H1 (cell line): Measurements from ENCODE around the gene LRRC25. TPM values are rescaled to one million over a fixed set of nuclear protein-coding genes. Genes with fewer than 3 reads are reported as not detected.

ENCODE experiments used
- CTCF ChIA-PET: fragments of 300-600 bp; sonication (Branson Sonifier 250); formaldehyde crosslinking; loops from one replicate; lab custom pipeline; 2021; ENCODE audit not compliant: partially characterized antibody; lab: Charles Lee
- POLR2A ChIA-PET: fragments of 300-600 bp; sonication (Branson Sonifier 250); formaldehyde crosslinking; loops from one replicate; lab custom pipeline; 2021; ENCODE audit warnings: inconsistent platforms; ENCODE audit not compliant: partially characterized antibody; lab: Charles Lee
- DNase-seq, 2 experiments: peaks; one replicate each; pipeline versions ENCODE4 v3.0.0 to v3.0.0-alpha.2; 2010 to 2022; ENCODE audit warnings: low spot score in 2 of 2, low read depth in 1 of 2, mixed read lengths in 1 of 2
- FAIRE-seq: peaks from 2 replicates; lab custom pipeline; 2011; peaks lifted over from hg19 to GRCh38; lab: Jason Lieb, UNC
- H2AFZ ChIP-seq: 2 replicates; pipeline ENCODE4 v1.8.1; 2012; ENCODE audit warnings: low read length, inconsistent platforms
- H2AK5ac ChIP-seq: 2 replicates; pipeline ENCODE4 v1.6.1; 2013; ENCODE audit warnings: low read depth, low read length
- H2BK120ac ChIP-seq: replicated peaks from 2 replicates; pipeline ENCODE3; 2013; ENCODE audit warnings: low read depth, low read length, inconsistent platforms
- H2BK12ac ChIP-seq: 2 replicates; pipeline ENCODE4 v1.6.1; 2013; ENCODE audit warnings: low read depth, low read length
- H2BK15ac ChIP-seq: 2 replicates; pipeline ENCODE4 v1.6.1; 2013; ENCODE audit warnings: low read length
- H2BK20ac ChIP-seq: 2 replicates; pipeline ENCODE4 v1.6.1; 2013; ENCODE audit warnings: low read length
- H2BK5ac ChIP-seq: 2 replicates; pipeline ENCODE4 v1.6.1; 2013; ENCODE audit warnings: low read depth, low read length
- H3K14ac ChIP-seq: 2 replicates; pipeline ENCODE4 v1.6.1; 2013; ENCODE audit warnings: inconsistent platforms; ENCODE audit not compliant: insufficient read length
- H3K18ac ChIP-seq: 2 replicates; pipeline ENCODE4 v1.6.1; 2013; ENCODE audit warnings: low read length; ENCODE audit errors: extremely low read depth
- H3K23ac ChIP-seq: 2 replicates; pipeline ENCODE4 v1.6.1; 2013; ENCODE audit warnings: inconsistent platforms; ENCODE audit not compliant: insufficient read length
- H3K23me2 ChIP-seq: 2 replicates; pipeline ENCODE4 v1.6.1; 2013; ENCODE audit warnings: low read depth, low read length
- H3K27ac ChIP-seq: 2 replicates; pipeline ENCODE4 v1.6.1; 2011; ENCODE audit warnings: low read depth, low read length, inconsistent platforms
- H3K27me3 ChIP-seq, 4 experiments: replicated peaks in 1 of 4; 1 replicate in 1 of 4; 2 replicates in 3 of 4; pipeline versions ENCODE4 v1.6.1 to v1.8.1; 2011 to 2013; ENCODE audit warnings: low read length in 3 of 4, mild to moderate bottlenecking in 3 of 4, inconsistent platforms in 2 of 4, mixed read lengths in 2 of 4, moderate library complexity in 1 of 4; ENCODE audit not compliant: control insufficient read depth in 3 of 4, insufficient read depth in 3 of 4; ENCODE audit errors: extremely low read depth in 1 of 4
- H3K36me3 ChIP-seq, 4 experiments: 2 replicates each; pipeline versions ENCODE4 v1.6.1 to v1.8.1; 2011 to 2013; ENCODE audit warnings: mild to moderate bottlenecking in 4 of 4, low read length in 3 of 4, moderate library complexity in 2 of 4, control low read depth in 1 of 4, inconsistent platforms in 1 of 4; ENCODE audit not compliant: insufficient read depth in 4 of 4, control insufficient read depth in 2 of 4
- H3K4ac ChIP-seq: replicated peaks from 2 replicates; pipeline ENCODE3; 2013; ENCODE audit warnings: low read length, low read depth, mixed read lengths, inconsistent platforms; ENCODE audit not compliant: insufficient read length
- H3K4me1 ChIP-seq, 4 experiments: replicated peaks in 1 of 4; 1 replicate in 1 of 4; 2 replicates in 3 of 4; pipeline versions ENCODE4 v1.6.1 to v1.8.1; 2011 to 2013; ENCODE audit warnings: low read length in 3 of 4, inconsistent platforms in 2 of 4, mixed read lengths in 1 of 4; ENCODE audit not compliant: insufficient read depth in 4 of 4, control insufficient read depth in 3 of 4
- H3K4me2 ChIP-seq, 2 experiments: 2 replicates each; pipeline versions ENCODE4 v1.6.1 to v1.8.1; 2011 to 2013; ENCODE audit warnings: low read depth in 2 of 2, low read length in 2 of 2, control low read depth in 1 of 2, inconsistent platforms in 1 of 2, mild to moderate bottlenecking in 1 of 2; ENCODE audit not compliant: insufficient read depth in 1 of 2
- H3K4me3 ChIP-seq, 4 experiments: fragments of 200-600, 300-600 bp in 1 of 4; sonication (generic), shearing (Covaris generic), sonication (Bioruptor Twin) in 1 of 4; 2 replicates each; pipeline versions ENCODE4 v1.5.1 to v1.8.1; 2011 to 2016; ENCODE audit warnings: low read length in 4 of 4, low read depth in 3 of 4, control low read depth in 2 of 4, inconsistent platforms in 2 of 4, mild to moderate bottlenecking in 2 of 4, mixed read lengths in 1 of 4, moderate library complexity in 1 of 4; ENCODE audit not compliant: insufficient read depth in 2 of 4; ENCODE audit errors: extremely low read depth in 1 of 4
- H3K56ac ChIP-seq: replicated peaks from 2 replicates; pipeline ENCODE3; 2013; ENCODE audit warnings: low read depth, mild to moderate bottlenecking, mixed read lengths, low read length, inconsistent platforms; ENCODE audit not compliant: insufficient read length
- H3K79me1 ChIP-seq: 2 replicates; pipeline ENCODE4 v1.6.1; 2013; ENCODE audit warnings: low read depth, low read length, control low read depth
- H3K79me2 ChIP-seq, 2 experiments: 2 replicates each; pipeline versions ENCODE4 v1.6.1 to v1.8.1; 2012 to 2013; ENCODE audit warnings: low read length in 2 of 2, mild to moderate bottlenecking in 2 of 2, inconsistent platforms in 1 of 2; ENCODE audit not compliant: insufficient read depth in 2 of 2, control insufficient read depth in 1 of 2
- H3K9ac ChIP-seq, 4 experiments: replicated peaks in 1 of 4; 1 replicate in 1 of 4; 2 replicates in 3 of 4; pipeline versions ENCODE4 v1.6.1 to v1.8.1; 2011 to 2013; ENCODE audit warnings: low read depth in 3 of 4, low read length in 3 of 4, control low read depth in 2 of 4, mild to moderate bottlenecking in 2 of 4, moderate library complexity in 2 of 4, inconsistent platforms in 1 of 4; ENCODE audit errors: extremely low read depth in 1 of 4
- H3K9me3 ChIP-seq, 2 experiments: 2 replicates each; pipeline versions ENCODE4 v1.6.1 to v1.8.1; 2012 to 2013; ENCODE audit warnings: mild to moderate bottlenecking in 2 of 2, moderate library complexity in 2 of 2, control low read depth in 1 of 2, inconsistent platforms in 1 of 2, low read depth in 1 of 2, low read length in 1 of 2, mixed read lengths in 1 of 2; ENCODE audit not compliant: insufficient read depth in 2 of 2
- H4K20me1 ChIP-seq, 2 experiments: replicated peaks in 1 of 2; 2 replicates each; pipeline versions ENCODE3 to v1.8.1; 2011 to 2013; ENCODE audit warnings: inconsistent platforms in 2 of 2, low read length in 2 of 2, mild to moderate bottlenecking in 1 of 2; ENCODE audit not compliant: insufficient read depth in 2 of 2, control insufficient read depth in 1 of 2
- H4K5ac ChIP-seq: 2 replicates; pipeline ENCODE4 v1.6.1; 2013; ENCODE audit warnings: low read length, low read depth, mixed read lengths, inconsistent platforms; ENCODE audit not compliant: insufficient read length
- H4K8ac ChIP-seq: 2 replicates; pipeline ENCODE4 v1.8.0; 2013; ENCODE audit warnings: mild to moderate bottlenecking, moderate library complexity, low read length, inconsistent platforms; ENCODE audit not compliant: insufficient read depth; ENCODE audit errors: extremely low read depth
- H4K91ac ChIP-seq: replicated peaks from 2 replicates; pipeline ENCODE3; 2013; ENCODE audit warnings: low read length, mixed read lengths, inconsistent platforms; ENCODE audit not compliant: insufficient read length
- RFX5 ChIP-seq: IDR thresholded peaks from 2 replicates; pipeline ENCODE4 v1.6.1; 2011; ENCODE audit warnings: low read depth, low read length, improper control_type of control experiment, borderline replicate concordance
- TCF12 ChIP-seq: IDR thresholded peaks from 2 replicates; pipeline ENCODE4 v1.6.1; 2011; ENCODE audit warnings: low read depth, mild to moderate bottlenecking, low read length
- WGBS, 2 experiments: shearing (Covaris generic) in 1 of 2; methylation state at CpG; one replicate each; pipeline versions ENCODE4 v1.1.6 to v1.1.7; 2013 to 2015; ENCODE audit warnings: low lambda C conversion rate in 2 of 2, mixed read lengths in 2 of 2, inconsistent platforms in 1 of 2, low coverage in 1 of 2, missing lambda C conversion rate in 1 of 2; ENCODE audit not compliant: insufficient replicate concordance in 2 of 2, insufficient coverage in 1 of 2, insufficient read length in 1 of 2; ENCODE audit errors: extremely low coverage in 1 of 2, missing lambda C conversion rate in 1 of 2; 5-methylcytosine and 5-hydroxymethylcytosine counted together
- polyA plus RNA-seq, 7 experiments: library from polyadenylated mRNA; depleted of rRNA in 3 of 7; stranded (reverse) in 5 of 7; unstranded in 2 of 7; fragments of >200 nt in 5 of 7; fragments of 200-250 nt in 2 of 7; gene quantifications; 1 replicate in 5 of 7; 2 replicates in 1 of 7; 4 replicates in 1 of 7; pipeline versions ENCODE4 v1.2.1 to v1.2.3, GENCODE V29; 2011 to 2013; ENCODE audit warnings: missing spikeins in 2 of 7, mixed read lengths in 2 of 7
- total RNA-seq: library from RNA; stranded (reverse); fragmentation: NEBNext Ultra II Directional; extraction: Animal tissue kit (Norgen Biotek cat#: 25700); gene quantifications from 2 replicates; pipeline ENCODE4 v1.2.1, GENCODE V29; 2021

LRRC25 gene
- total and polyA plus RNA-seq, 2 of the 8 experiments (the other 6 are each of a cell fraction or from before 2014, with no cell fraction given) = 0.20 to 0.41 TPM

- no peak overlapping the region for H2AFZ ChIP-seq
- H4K20me1 ChIP-seq = no peaks in the 10 kb centered on the region
Observed at GRCh38 chr19:18388960-18389725, 8.3 kb downstream of the LRRC25 start.

More at GRCh38 chr19:18388960-18389725, 8.3 kb downstream of the LRRC25 start:
- H2AK5ac ChIP-seq = peak overlapping the region; percentile 42; the same call in 1 of the 2 replicates
- no peak overlapping the region for H3K56ac ChIP-seq
- no peak overlapping the region for H3K9ac ChIP-seq
- 88% methylated on average over 13 of the region's 13 CpGs; no CpG with 5 or more reads in 1 of the 2 experiments for WGBS, 2 experiments
- H3K4ac ChIP-seq = no peak overlapping the region
- no peak overlapping the region for H2BK20ac ChIP-seq
- H3K27me3 ChIP-seq = peaks cover 0 to 23% (median 14%) of the 10 kb centered on the region in 4 experiments; a peak in 6 of 7 replicates
- H3K36me3 ChIP-seq = no peaks in the 10 kb centered on the region
- no peak overlapping the region for H3K14ac ChIP-seq
- H3K79me2 ChIP-seq = no peaks in the 10 kb centered on the region
- peaks cover 2% of the 10 kb centered on the region; the same call in 1 of the 2 replicates for H3K23me2 ChIP-seq
- no peak overlapping the region for H2BK120ac ChIP-seq
- 0 out of 2 replicates have a peak overlapping the region, but pooled peaks have one; percentile 53 for H2BK15ac ChIP-seq
- POLR2A ChIA-PET = interaction anchor here (1.2 to 3.3 kb wide), 6 partner anchors 12 to 157 kb away, joined by 3 to 16 read pairs (median 4); partner anchors contain the start of gene JUND
- H3K4me1 ChIP-seq = peaks cover 3 to 4% (median 3%) of the 10 kb centered on the region in 4 experiments
- CTCF ChIA-PET = interaction anchor here (0.8 to 10.4 kb wide), 23 partner anchors 8 to 112 kb away, joined by 3 to 177 read pairs (median 9); partner anchors contain the start of genes LRRC25 and SSBP4
- H3K9me3 ChIP-seq = no peaks in the 10 kb centered on the region
- H4K5ac ChIP-seq = no peak overlapping the region
- 0 out of 2 replicates have a peak overlapping the region, but pooled peaks have one; percentile 71 for H2BK12ac ChIP-seq
- H3K23ac ChIP-seq = no peak overlapping the region
- no peak overlapping the region for H3K18ac ChIP-seq
- no peaks in the 10 kb centered on the region for H3K79me1 ChIP-seq
- peak overlapping the region in 1 of 4 experiments; percentile 46; a peak in 3 of 8 replicates for H3K4me3 ChIP-seq
- H2BK5ac ChIP-seq = no peak overlapping the region
- DNase-seq = no peak
- H4K8ac ChIP-seq = no peak overlapping the region
- TF ChIP-seq RFX5 (no peak), TCF12 (no peak)
- no peak for FAIRE-seq
- no peak overlapping the region for H3K27ac ChIP-seq
- H3K4me2 ChIP-seq = peak overlapping the region; percentile 4 to 71
- H4K91ac ChIP-seq = peak overlapping the region; percentile 38
